K562 (cell line): Measurements from ENCODE around the gene IL6R. TPM values are rescaled to one million over a fixed set of nuclear protein-coding genes. Genes with fewer than 3 reads are reported as not detected.
A peak's percentile ranks its signal among the peaks of the same experiment; 100 is the strongest.

Experiments used
- ARNT ChIP-seq, 2 experiments: fragments of 450-650 bp; IDR thresholded peaks; 2 replicates each; pipeline ENCODE4 v1.6.1; 2016; ENCODE audit warnings: mild to moderate bottlenecking in 1 of 2
- ETS2 ChIP-seq: IDR thresholded peaks from 2 replicates; pipeline ENCODE4 v1.6.1; 2016; ENCODE audit warnings: borderline replicate concordance, missing genetic modification characterization, mild to moderate bottlenecking, moderate library complexity, missing compliant biosample characterization; ENCODE audit not compliant: poor library complexity, severe bottlenecking
- EWSR1 ChIP-seq: fragments of 450-650 bp; IDR thresholded peaks from 2 replicates; pipeline ENCODE4 v1.6.1; 2018; ENCODE audit warnings: borderline replicate concordance, mild to moderate bottlenecking, low read depth, moderate library complexity; ENCODE audit not compliant: partially characterized antibody
- HOXB6 ChIP-seq: fragments of 250-450 bp; sonication (Bioruptor Pico); IDR thresholded peaks from 2 replicates; pipeline ENCODE4 v1.5.1; 2022; ENCODE audit warnings: mild to moderate bottlenecking, borderline replicate concordance
- POLR2B ChIP-seq: fragments of 450-650 bp; IDR thresholded peaks from 2 replicates; pipeline ENCODE4 v1.6.1; 2018; ENCODE audit warnings: low read depth; ENCODE audit not compliant: partially characterized antibody
- RFX1 ChIP-seq: fragments of 450-650 bp; IDR thresholded peaks from 2 replicates; pipeline ENCODE4 v1.6.1; 2016; ENCODE audit warnings: mild to moderate bottlenecking, moderate library complexity
- STAT5B ChIP-seq: fragments of 250-450 bp; sonication (Bioruptor Pico); IDR thresholded peaks from 2 replicates; pipeline ENCODE4 v1.8.0; 2021; ENCODE audit warnings: mild to moderate bottlenecking, inconsistent platforms
- ZZZ3 ChIP-seq: fragments of 450-650 bp; IDR thresholded peaks from 2 replicates; pipeline ENCODE4 v1.6.1; 2016; ENCODE audit warnings: antibody characterized with exemption, mild to moderate bottlenecking, moderate library complexity
- polyA plus RNA-seq, 8 experiments: library from polyadenylated mRNA; depleted of rRNA in 4 of 8; stranded (reverse) in 5 of 8; unstranded in 3 of 8; fragments of >200 nt; fragmentation: Nextera tagmentation in 2 of 8; fragmentation: Illumina TruSeq in 1 of 8; extraction: Ambion mirVana in 2 of 8; extraction: Trizol in 1 of 8; gene quantifications; 2 replicates each; pipeline versions ENCODE4 v1.2.1 to v1.2.3, GENCODE V29; 2011 to 2014; ENCODE audit warnings: inconsistent platforms in 1 of 8, missing spikeins in 1 of 8
- total RNA-seq, 7 experiments: library from RNA; depleted of rRNA in 6 of 7; stranded (reverse); fragments of >200 nt in 6 of 7; fragmentation: Illumina TruSeq in 2 of 7; extraction: Trizol in 2 of 7; gene quantifications; 2 replicates each; pipeline versions ENCODE4 v1.2.1 to v1.2.3, GENCODE V29; 2011 to 2021; ENCODE audit warnings: low replicate concordance in 1 of 7
- TF ChIP-seq, protein P1 (sequence below): IDR thresholded peaks from 2 replicates; pipeline ENCODE4 v1.6.1; 2016; ENCODE audit warnings: missing genetic modification characterization, missing compliant biosample characterization
- TF ChIP-seq, protein P2 (sequence below): fragments of 200-800 bp; sonication (Bioruptor generic); IDR thresholded peaks from 2 replicates; pipeline ENCODE4 v1.6.1; 2017; ENCODE audit warnings: missing genetic modification characterization, missing compliant biosample characterization
- TF ChIP-seq, protein P3 (sequence below): fragments of 450-650 bp; formaldehyde crosslinking; IDR thresholded peaks from 2 replicates; pipeline ENCODE4 v1.4.0; 2020; ENCODE audit warnings: mild to moderate bottlenecking, moderate library complexity
- TF ChIP-seq, protein P4 (sequence below): sonication (generic); formaldehyde crosslinking; IDR thresholded peaks from 2 replicates; pipeline ENCODE4 v1.8.0; 2022; ENCODE audit warnings: mild to moderate bottlenecking, missing genetic modification reagents
- TF ChIP-seq, protein P5 (sequence below), 2 experiments: fragments of 450-650 bp; IDR thresholded peaks; 2 replicates each; pipeline ENCODE4 v1.6.1; 2018; ENCODE audit warnings: mild to moderate bottlenecking in 2 of 2, low read depth in 1 of 2; ENCODE audit not compliant: partially characterized antibody in 2 of 2

Gene IL6R
- total and polyA plus RNA-seq, 9 of the 15 experiments (the other 6 are each of a cell fraction or from before 2014, with no cell fraction given), result 0.05 to 1.1 (median 0.11) TPM; not detected in 2

DNA sequence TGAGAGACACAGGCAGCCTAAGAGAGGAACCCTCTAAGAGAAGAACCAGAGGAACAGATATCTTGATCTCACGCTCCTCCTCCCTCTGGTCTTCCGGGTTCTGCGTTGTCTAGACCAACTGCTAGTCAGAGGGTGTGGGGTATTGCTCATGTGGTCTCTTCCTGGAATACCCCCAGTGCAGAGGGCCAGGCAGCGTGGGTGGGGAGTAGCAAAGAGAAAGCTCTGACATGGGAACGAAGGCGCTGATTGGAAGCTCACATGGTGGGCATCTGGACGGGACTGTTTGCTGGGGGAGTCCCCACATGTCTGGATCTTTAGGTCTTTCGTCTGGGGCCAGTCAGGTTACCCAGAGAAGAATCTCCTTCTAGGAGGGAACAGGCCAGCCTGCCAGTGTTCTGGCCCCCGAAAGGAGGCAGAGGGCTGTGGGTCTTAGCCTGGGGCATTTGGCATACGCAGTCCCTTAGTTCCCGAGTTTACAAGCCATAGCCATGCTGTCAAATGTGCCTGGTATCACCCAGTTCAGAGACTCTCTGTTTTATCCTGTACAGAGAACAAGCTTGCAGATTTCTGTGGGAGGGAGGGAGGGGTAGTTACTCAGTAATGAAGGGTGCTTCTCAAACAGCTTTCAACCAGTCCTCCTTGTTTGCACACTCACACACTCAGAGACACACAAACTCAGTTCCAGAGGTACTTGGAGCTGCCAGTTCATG, 18.3 kb upstream of the IL6R start (continued):
- no peak for TF ChIP-seq ETS2 (tag)
- TF ChIP-seq, protein P1, sequence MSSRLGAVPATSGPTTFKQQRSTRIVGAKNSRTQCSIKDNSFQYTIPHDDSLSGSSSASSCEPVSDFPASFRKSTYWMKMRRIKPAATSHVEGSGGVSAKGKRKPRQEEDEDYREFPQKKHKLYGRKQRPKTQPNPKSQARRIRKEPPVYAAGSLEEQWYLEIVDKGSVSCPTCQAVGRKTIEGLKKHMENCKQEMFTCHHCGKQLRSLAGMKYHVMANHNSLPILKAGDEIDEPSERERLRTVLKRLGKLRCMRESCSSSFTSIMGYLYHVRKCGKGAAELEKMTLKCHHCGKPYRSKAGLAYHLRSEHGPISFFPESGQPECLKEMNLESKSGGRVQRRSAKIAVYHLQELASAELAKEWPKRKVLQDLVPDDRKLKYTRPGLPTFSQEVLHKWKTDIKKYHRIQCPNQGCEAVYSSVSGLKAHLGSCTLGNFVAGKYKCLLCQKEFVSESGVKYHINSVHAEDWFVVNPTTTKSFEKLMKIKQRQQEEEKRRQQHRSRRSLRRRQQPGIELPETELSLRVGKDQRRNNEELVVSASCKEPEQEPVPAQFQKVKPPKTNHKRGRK (tag), result no peak
- TF ChIP-seq RFX1, result no peak
- TF ChIP-seq STAT5B, result no peak
- TF ChIP-seq, protein P2, sequence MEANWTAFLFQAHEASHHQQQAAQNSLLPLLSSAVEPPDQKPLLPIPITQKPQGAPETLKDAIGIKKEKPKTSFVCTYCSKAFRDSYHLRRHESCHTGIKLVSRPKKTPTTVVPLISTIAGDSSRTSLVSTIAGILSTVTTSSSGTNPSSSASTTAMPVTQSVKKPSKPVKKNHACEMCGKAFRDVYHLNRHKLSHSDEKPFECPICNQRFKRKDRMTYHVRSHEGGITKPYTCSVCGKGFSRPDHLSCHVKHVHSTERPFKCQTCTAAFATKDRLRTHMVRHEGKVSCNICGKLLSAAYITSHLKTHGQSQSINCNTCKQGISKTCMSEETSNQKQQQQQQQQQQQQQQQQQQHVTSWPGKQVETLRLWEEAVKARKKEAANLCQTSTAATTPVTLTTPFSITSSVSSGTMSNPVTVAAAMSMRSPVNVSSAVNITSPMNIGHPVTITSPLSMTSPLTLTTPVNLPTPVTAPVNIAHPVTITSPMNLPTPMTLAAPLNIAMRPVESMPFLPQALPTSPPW, result no peak
- TF ChIP-seq, protein P3, sequence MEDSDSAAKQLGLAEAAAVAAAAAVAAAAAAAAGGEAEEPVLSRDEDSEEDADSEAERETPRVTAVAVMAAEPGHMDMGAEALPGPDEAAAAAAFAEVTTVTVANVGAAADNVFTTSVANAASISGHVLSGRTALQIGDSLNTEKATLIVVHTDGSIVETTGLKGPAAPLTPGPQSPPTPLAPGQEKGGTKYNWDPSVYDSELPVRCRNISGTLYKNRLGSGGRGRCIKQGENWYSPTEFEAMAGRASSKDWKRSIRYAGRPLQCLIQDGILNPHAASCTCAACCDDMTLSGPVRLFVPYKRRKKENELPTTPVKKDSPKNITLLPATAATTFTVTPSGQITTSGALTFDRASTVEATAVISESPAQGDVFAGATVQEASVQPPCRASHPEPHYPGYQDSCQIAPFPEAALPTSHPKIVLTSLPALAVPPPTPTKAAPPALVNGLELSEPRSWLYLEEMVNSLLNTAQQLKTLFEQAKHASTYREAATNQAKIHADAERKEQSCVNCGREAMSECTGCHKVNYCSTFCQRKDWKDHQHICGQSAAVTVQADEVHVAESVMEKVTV (CRISPR knock-in tag), result no peak
- TF ChIP-seq ZZZ3, result no peak
- TF ChIP-seq, protein P4, sequence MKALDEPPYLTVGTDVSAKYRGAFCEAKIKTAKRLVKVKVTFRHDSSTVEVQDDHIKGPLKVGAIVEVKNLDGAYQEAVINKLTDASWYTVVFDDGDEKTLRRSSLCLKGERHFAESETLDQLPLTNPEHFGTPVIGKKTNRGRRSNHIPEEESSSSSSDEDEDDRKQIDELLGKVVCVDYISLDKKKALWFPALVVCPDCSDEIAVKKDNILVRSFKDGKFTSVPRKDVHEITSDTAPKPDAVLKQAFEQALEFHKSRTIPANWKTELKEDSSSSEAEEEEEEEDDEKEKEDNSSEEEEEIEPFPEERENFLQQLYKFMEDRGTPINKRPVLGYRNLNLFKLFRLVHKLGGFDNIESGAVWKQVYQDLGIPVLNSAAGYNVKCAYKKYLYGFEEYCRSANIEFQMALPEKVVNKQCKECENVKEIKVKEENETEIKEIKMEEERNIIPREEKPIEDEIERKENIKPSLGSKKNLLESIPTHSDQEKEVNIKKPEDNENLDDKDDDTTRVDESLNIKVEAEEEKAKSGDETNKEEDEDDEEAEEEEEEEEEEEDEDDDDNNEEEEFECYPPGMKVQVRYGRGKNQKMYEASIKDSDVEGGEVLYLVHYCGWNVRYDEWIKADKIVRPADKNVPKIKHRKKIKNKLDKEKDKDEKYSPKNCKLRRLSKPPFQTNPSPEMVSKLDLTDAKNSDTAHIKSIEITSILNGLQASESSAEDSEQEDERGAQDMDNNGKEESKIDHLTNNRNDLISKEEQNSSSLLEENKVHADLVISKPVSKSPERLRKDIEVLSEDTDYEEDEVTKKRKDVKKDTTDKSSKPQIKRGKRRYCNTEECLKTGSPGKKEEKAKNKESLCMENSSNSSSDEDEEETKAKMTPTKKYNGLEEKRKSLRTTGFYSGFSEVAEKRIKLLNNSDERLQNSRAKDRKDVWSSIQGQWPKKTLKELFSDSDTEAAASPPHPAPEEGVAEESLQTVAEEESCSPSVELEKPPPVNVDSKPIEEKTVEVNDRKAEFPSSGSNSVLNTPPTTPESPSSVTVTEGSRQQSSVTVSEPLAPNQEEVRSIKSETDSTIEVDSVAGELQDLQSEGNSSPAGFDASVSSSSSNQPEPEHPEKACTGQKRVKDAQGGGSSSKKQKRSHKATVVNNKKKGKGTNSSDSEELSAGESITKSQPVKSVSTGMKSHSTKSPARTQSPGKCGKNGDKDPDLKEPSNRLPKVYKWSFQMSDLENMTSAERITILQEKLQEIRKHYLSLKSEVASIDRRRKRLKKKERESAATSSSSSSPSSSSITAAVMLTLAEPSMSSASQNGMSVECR (CRISPR knock-in tag), result no peak
- TF ChIP-seq, protein P5, sequence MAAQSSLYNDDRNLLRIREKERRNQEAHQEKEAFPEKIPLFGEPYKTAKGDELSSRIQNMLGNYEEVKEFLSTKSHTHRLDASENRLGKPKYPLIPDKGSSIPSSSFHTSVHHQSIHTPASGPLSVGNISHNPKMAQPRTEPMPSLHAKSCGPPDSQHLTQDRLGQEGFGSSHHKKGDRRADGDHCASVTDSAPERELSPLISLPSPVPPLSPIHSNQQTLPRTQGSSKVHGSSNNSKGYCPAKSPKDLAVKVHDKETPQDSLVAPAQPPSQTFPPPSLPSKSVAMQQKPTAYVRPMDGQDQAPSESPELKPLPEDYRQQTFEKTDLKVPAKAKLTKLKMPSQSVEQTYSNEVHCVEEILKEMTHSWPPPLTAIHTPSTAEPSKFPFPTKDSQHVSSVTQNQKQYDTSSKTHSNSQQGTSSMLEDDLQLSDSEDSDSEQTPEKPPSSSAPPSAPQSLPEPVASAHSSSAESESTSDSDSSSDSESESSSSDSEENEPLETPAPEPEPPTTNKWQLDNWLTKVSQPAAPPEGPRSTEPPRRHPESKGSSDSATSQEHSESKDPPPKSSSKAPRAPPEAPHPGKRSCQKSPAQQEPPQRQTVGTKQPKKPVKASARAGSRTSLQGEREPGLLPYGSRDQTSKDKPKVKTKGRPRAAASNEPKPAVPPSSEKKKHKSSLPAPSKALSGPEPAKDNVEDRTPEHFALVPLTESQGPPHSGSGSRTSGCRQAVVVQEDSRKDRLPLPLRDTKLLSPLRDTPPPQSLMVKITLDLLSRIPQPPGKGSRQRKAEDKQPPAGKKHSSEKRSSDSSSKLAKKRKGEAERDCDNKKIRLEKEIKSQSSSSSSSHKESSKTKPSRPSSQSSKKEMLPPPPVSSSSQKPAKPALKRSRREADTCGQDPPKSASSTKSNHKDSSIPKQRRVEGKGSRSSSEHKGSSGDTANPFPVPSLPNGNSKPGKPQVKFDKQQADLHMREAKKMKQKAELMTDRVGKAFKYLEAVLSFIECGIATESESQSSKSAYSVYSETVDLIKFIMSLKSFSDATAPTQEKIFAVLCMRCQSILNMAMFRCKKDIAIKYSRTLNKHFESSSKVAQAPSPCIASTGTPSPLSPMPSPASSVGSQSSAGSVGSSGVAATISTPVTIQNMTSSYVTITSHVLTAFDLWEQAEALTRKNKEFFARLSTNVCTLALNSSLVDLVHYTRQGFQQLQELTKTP (IDR thresholded peaks at IDR 0.05; ENCODE audit: low read depth in 1 of 2, partially characterized antibody in 2 of 2), result peak in 1 of 2 experiments; percentile 17
- TF ChIP-seq POLR2B, result peak; percentile 60
- no peak for TF ChIP-seq ARNT (IDR thresholded peaks at IDR 0.05)
- TF ChIP-seq EWSR1, result no peak
- TF ChIP-seq HOXB6, result no peak
